Endometrium (tissue), 2 donors: ENCODE data around the gene CASP8.

Source experiments
- FAIRE-seq: peaks from 2 replicates; lab custom pipeline; 2012; peaks lifted over from hg19 to GRCh38; lab: Jason Lieb, UNC
- donor health status: control.
- donor health status: control.

CASP8 gene

GRCh38 chr2:201242571-201243277 lies 17.6 kb upstream of the CASP8 start:
- FAIRE-seq = no peak

GRCh38 chr2:201244829-201245228 lies 15.5 kb upstream of the CASP8 start:
- no peak for FAIRE-seq

GRCh38 chr2:201246280-201246679 lies 14.1 kb upstream of the CASP8 start:
- FAIRE-seq = no peak

- FAIRE-seq = no peak
Measured at GRCh38 chr2:201248288-201248844, 12.0 kb upstream of the CASP8 start.

GRCh38 chr2:201249889-201250288 lies 10.4 kb upstream of the CASP8 start:
- no peak for FAIRE-seq

- FAIRE-seq = no peak
Measured at GRCh38 chr2:201250741-201251140, 9.6 kb upstream of the CASP8 start.

GRCh38 chr2:201254081-201254730 lies 6.1 kb upstream of the CASP8 start:
- FAIRE-seq = no peak

- FAIRE-seq = no peak
Measured at GRCh38 chr2:201255408-201256033, 4.8 kb upstream of the CASP8 start.

- no peak for FAIRE-seq
Measured at GRCh38 chr2:201256082-201256481, 4.3 kb upstream of the CASP8 start.

GRCh38 chr2:201257381-201257955 lies 2.9 kb upstream of the CASP8 start:
- FAIRE-seq = no peak

GRCh38 chr2:201257956-201258665 lies 2.2 kb upstream of the CASP8 start:
- FAIRE-seq = no peak

- no peak for FAIRE-seq
Measured at GRCh38 chr2:201258666-201259615, 1.4 kb upstream of the CASP8 start.

- FAIRE-seq = no peak
Measured at GRCh38 chr2:201261471-201261870, 1.1 kb downstream of the CASP8 start.

- no peak for FAIRE-seq
Measured at GRCh38 chr2:201261906-201262305, 1.6 kb downstream of the CASP8 start.

- FAIRE-seq = no peak
Measured at GRCh38 chr2:201262718-201263117, 2.4 kb downstream of the CASP8 start.

- FAIRE-seq = no peak
Measured at GRCh38 chr2:201263779-201264178, 3.4 kb downstream of the CASP8 start.

GRCh38 chr2:201264472-201265173 lies 4.3 kb downstream of the CASP8 start:
- FAIRE-seq = no peak

- no peak for FAIRE-seq
Measured at GRCh38 chr2:201266629-201267028, 6.3 kb downstream of the CASP8 start.

- FAIRE-seq = no peak
Measured at GRCh38 chr2:201267278-201268030, 7.1 kb downstream of the CASP8 start.

- no peak for FAIRE-seq
Measured at GRCh38 chr2:201269764-201270163, 9.4 kb downstream of the CASP8 start.
